Peyer's patch (tissue), 4 donors: ENCODE results near the gene ZFP62.

Experiments
- CTCF ChIP-seq, 6 experiments: fragments of 450-650 bp in 4 of 6; fragments of 200-600 bp in 2 of 6; sonication (generic) in 1 of 6; IDR thresholded peaks; one replicate each; pipeline ENCODE4 v1.5.1; 2017 to 2019; ENCODE audit warnings: antibody characterized with exemption in 6 of 6, mild to moderate bottlenecking in 3 of 6, moderate library complexity in 1 of 6
- POLR2A ChIP-seq, 2 donors: fragments of 450-650 bp; IDR thresholded peaks; one replicate each; pipeline ENCODE4 v1.5.1; 2017; ENCODE audit warnings: antibody characterized with exemption in 2 of 2, mild to moderate bottlenecking in 2 of 2, moderate library complexity in 2 of 2

GRCh38 chr5:180832638-180833068 is 28.4 kb downstream of the ZFP62 start:
- TF ChIP-seq CTCF (IDR thresholded peaks at IDR 0.05) (no peak), POLR2A (IDR thresholded peaks at IDR 0.05) (no peak)
